Esophagus squamous epithelium (tissue), 5 donors: ENCODE measurements around the gene ZBED4. TPM values are rescaled to one million over a fixed set of nuclear protein-coding genes. Genes with fewer than 3 reads are reported as not detected.

Experiments used
- DNase-seq: peaks from one replicate; lab custom pipeline; 2025; lab: John Stamatoyannopoulos, UW
- H3K27ac ChIP-seq, 4 donors: fragments of 200-600 bp; sonication (generic); one replicate each; pipeline ENCODE4 v1.5.1; 2016 to 2019; ENCODE audit warnings: mild to moderate bottlenecking in 1 of 4
- H3K27me3 ChIP-seq, 4 donors: fragments of 200-600 bp; sonication (generic); 1 replicate in 3 of 4; 2 replicates in 1 of 4; pipeline versions ENCODE4 v1.5.1 to v1.6.0; 2017 to 2021; ENCODE audit warnings: antibody characterized with exemption in 1 of 4
- H3K36me3 ChIP-seq, 3 donors: fragments of 200-600 bp; sonication (generic); one replicate each; pipeline ENCODE4 v1.5.1; 2016 to 2019
- H3K4me1 ChIP-seq, 3 donors: fragments of 200-600 bp; sonication (generic); one replicate each; pipeline ENCODE4 v1.5.1; 2017 to 2019
- H3K4me3 ChIP-seq, 4 donors: fragments of 200-600 bp; sonication (generic); 1 replicate in 3 of 4; 2 replicates in 1 of 4; pipeline ENCODE4 v1.5.1; 2016 to 2019; ENCODE audit warnings: mild to moderate bottlenecking in 2 of 4, moderate library complexity in 1 of 4
- H3K9me3 ChIP-seq, 3 donors: fragments of 200-600 bp; sonication (generic); one replicate each; pipeline ENCODE4 v1.5.1; 2016 to 2019
- POLR2A ChIP-seq, 4 donors: fragments of 450-650 bp; IDR thresholded peaks; one replicate each; pipeline ENCODE4 v1.6.1; 2017; ENCODE audit warnings: antibody characterized with exemption in 4 of 4, mild to moderate bottlenecking in 4 of 4, moderate library complexity in 3 of 4
- WGBS, 2 donors: methylation state at CpG; one replicate each; pipeline ENCODE4 v1.1.5; 2018; 5-methylcytosine and 5-hydroxymethylcytosine counted together
- intact Hi-C: fragments of 100-400 bp; cut with DNase I; formaldehyde crosslinking; loops from one replicate; pipeline ENCODE4 v1.15.0; 2022
- total RNA-seq, 4 donors: library from RNA; depleted of rRNA; stranded (reverse); fragments of >200 nt; gene quantifications; one replicate each; pipeline ENCODE4 v1.1.0, GENCODE V29; 2016
- TF ChIP-seq, protein P1 (sequence below), 6 experiments: fragments of 450-650 bp in 4 of 6; fragments of 200-600 bp in 2 of 6; sonication (generic) in 2 of 6; IDR thresholded peaks; one replicate each; pipeline ENCODE4 v1.5.1; 2016 to 2019; ENCODE audit warnings: antibody characterized with exemption in 6 of 6, mild to moderate bottlenecking in 4 of 6, moderate library complexity in 4 of 6
- donor health status: DM: yes; HTN: yes; CAD: no.

ZBED4 gene
- total RNA-seq, 4 donors from 2014 or later: 9.6 to 14.1 (median 13.7) TPM

GRCh38 chr22:49887064-49887451, 33.4 kb downstream of the ZBED4 start:
- intact Hi-C loops: no loop called here
- 93 to 96% methylated on average over 13 to 14 of the region's 14 CpGs for WGBS, 2 donors
- Histone ChIP-seq H3K9me3 (peaks cover 0 to 10% (median 0%) of the 10 kb centered on the region in 3 donors), H3K27me3 (no peaks in the 10 kb centered on the region), H3K36me3 (peaks cover 20 to 86% (median 23%) of the 10 kb centered on the region in 3 donors), H3K4me1 (no peaks in the 10 kb centered on the region), H3K4me3 (no peak overlapping the region), H3K27ac (no peak overlapping the region)
- TF ChIP-seq POLR2A (IDR thresholded peaks at IDR 0.05): no peak
- TF ChIP-seq, protein P1, sequence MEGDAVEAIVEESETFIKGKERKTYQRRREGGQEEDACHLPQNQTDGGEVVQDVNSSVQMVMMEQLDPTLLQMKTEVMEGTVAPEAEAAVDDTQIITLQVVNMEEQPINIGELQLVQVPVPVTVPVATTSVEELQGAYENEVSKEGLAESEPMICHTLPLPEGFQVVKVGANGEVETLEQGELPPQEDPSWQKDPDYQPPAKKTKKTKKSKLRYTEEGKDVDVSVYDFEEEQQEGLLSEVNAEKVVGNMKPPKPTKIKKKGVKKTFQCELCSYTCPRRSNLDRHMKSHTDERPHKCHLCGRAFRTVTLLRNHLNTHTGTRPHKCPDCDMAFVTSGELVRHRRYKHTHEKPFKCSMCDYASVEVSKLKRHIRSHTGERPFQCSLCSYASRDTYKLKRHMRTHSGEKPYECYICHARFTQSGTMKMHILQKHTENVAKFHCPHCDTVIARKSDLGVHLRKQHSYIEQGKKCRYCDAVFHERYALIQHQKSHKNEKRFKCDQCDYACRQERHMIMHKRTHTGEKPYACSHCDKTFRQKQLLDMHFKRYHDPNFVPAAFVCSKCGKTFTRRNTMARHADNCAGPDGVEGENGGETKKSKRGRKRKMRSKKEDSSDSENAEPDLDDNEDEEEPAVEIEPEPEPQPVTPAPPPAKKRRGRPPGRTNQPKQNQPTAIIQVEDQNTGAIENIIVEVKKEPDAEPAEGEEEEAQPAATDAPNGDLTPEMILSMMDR (IDR thresholded peaks at IDR 0.05): no peak
- DNase-seq: no peak

DNA sequence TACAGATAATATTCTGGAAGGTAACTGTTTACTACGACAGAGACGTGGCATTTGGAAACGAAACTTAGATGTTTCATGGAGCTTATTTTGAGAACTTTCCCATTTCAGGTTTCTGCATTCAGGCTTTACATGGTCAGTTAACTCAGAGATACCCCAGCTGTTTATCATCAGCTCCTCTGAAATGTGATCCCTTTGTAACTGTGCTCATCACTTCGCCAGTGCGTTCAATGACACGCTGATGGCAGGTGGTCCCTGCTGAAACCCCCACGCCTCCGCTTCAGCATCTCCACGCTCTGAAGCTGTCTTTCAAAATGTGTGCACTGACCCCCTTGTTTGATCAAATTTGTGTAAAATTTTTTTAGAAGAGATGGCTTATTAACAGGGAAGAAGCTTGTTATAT, 34.1 kb downstream of the ZBED4 start:
- TF ChIP-seq, protein P1 (IDR thresholded peaks at IDR 0.05): no peak
- TF ChIP-seq POLR2A (IDR thresholded peaks at IDR 0.05): no peak
- no peaks in the 10 kb centered on the region for H3K4me1 ChIP-seq
- WGBS, 2 donors: 86 to 87% methylated on average over 9 of the region's 9 CpGs
- no peaks in the 10 kb centered on the region for H3K27me3 ChIP-seq
- no peak overlapping the region for H3K4me3 ChIP-seq
- DNase-seq: no peak
- peaks cover 0 to 10% (median 0%) of the 10 kb centered on the region in 3 donors for H3K9me3 ChIP-seq
- intact Hi-C loops: no loop called here
- H3K36me3 ChIP-seq: peaks cover 20 to 92% (median 23%) of the 10 kb centered on the region in 3 donors
- H3K27ac ChIP-seq: no peak overlapping the region

- TF ChIP-seq, protein P1 (IDR thresholded peaks at IDR 0.05): no peak
- TF ChIP-seq POLR2A (IDR thresholded peaks at IDR 0.05): no peak
- 88 to 93% methylated on average over 5 of the region's 5 CpGs for WGBS, 2 donors
These were observed 35.4 kb downstream of the ZBED4 start for GRCh38 chr22:49889071-49889470.

DNA sequence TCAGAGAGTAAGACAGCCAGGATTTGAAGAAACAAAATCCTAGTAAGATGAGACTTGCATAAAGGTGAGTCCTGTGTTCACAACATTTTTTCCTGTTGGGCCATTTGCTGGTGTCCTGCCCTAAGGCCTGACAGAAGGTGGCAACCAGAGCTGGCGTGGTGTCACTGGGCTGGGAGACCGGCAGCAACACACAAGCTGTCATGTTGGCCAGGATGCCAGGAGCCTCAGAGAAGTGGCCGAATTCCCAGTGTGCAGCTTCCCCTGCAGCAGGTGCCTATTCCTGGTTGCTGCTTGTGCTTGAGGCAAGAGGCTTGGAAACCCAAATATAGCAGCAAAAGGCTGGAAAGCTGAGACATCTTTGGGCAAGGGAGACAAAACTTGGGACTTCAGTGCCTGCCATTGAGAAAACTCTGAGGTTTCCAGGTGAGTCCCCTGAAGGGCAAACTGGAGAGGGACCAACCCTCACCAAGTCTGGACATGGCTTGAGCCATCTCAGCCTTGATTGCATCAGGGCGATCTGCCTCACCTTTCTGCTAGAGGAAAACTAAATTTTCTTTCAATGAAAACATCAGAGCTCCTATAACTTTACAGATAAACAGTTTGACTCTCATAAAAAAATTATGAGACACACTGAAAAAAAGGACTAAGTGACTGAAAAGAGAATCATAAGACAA, 38.7 kb downstream of the ZBED4 start:
- Histone ChIP-seq H3K36me3 (peaks cover 0 to 49% (median 0%) of the 10 kb centered on the region in 3 donors), H3K27me3 (no peaks in the 10 kb centered on the region), H3K9me3 (peaks cover 0 to 10% (median 0%) of the 10 kb centered on the region in 3 donors), H3K4me1 (no peaks in the 10 kb centered on the region), H3K27ac (no peak overlapping the region), H3K4me3 (no peak overlapping the region)
- TF ChIP-seq POLR2A (IDR thresholded peaks at IDR 0.05): no peak
- TF ChIP-seq, protein P1 (IDR thresholded peaks at IDR 0.05): no peak
- 78 to 83% methylated on average over 4 of the region's 4 CpGs for WGBS, 2 donors
- intact Hi-C loops: no loop called here
- no peak for DNase-seq

More at GRCh38 chr22:49889071-49889470, 35.4 kb downstream of the ZBED4 start:
- intact Hi-C loops: no loop called here
- Histone ChIP-seq H3K4me3 (no peak overlapping the region), H3K4me1 (no peaks in the 10 kb centered on the region), H3K9me3 (peaks cover 0 to 10% (median 0%) of the 10 kb centered on the region in 3 donors), H3K27ac (no peak overlapping the region), H3K27me3 (no peaks in the 10 kb centered on the region), H3K36me3 (peaks cover 19 to 82% (median 20%) of the 10 kb centered on the region in 3 donors)
- no peak for DNase-seq

DNA sequence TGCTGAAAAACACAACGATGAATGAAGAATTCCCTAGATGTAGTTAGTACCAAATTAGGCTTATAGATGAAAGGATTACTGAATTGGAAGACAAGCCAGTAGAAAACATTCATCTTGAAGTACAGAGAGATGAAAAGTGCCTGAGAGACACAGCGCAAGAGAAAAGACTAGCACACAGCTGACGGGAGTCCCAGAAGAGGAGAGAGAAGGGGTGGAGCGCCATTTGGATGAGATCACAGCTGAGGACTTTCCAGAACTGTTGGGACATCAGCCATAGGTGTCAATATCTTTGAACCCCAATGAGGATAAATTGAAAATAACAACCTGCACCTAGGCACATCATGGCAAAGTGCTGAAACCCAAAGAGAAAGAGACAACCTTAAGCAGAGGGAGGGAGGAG, 39.4 kb downstream of the ZBED4 start:
- WGBS, 2 donors: 79 to 98% methylated on average over 4 of the region's 4 CpGs
- TF ChIP-seq, protein P1 (IDR thresholded peaks at IDR 0.05): no peak
- TF ChIP-seq POLR2A (IDR thresholded peaks at IDR 0.05): no peak
- Histone ChIP-seq H3K4me3 (no peak overlapping the region), H3K4me1 (no peaks in the 10 kb centered on the region), H3K36me3 (peaks cover 0 to 42% (median 0%) of the 10 kb centered on the region in 3 donors), H3K27ac (no peak overlapping the region), H3K27me3 (no peaks in the 10 kb centered on the region), H3K9me3 (peaks cover 0 to 10% (median 0%) of the 10 kb centered on the region in 3 donors)
- DNase-seq: no peak
- intact Hi-C loops: no loop called here
